ENCODE measurements around the gene MAG. TPM values are rescaled to one million over a fixed set of nuclear protein-coding genes. Genes with fewer than 3 reads are reported as not detected.
A peak's percentile ranks its signal among the peaks of the same experiment; 100 is the strongest.

MAG gene
- total and polyA plus RNA-seq, 2 of the 13 experiments (the other 11 are each of a cell fraction or from before 2014, with no cell fraction given), result 0.20 to 1.3 TPM

DNA sequence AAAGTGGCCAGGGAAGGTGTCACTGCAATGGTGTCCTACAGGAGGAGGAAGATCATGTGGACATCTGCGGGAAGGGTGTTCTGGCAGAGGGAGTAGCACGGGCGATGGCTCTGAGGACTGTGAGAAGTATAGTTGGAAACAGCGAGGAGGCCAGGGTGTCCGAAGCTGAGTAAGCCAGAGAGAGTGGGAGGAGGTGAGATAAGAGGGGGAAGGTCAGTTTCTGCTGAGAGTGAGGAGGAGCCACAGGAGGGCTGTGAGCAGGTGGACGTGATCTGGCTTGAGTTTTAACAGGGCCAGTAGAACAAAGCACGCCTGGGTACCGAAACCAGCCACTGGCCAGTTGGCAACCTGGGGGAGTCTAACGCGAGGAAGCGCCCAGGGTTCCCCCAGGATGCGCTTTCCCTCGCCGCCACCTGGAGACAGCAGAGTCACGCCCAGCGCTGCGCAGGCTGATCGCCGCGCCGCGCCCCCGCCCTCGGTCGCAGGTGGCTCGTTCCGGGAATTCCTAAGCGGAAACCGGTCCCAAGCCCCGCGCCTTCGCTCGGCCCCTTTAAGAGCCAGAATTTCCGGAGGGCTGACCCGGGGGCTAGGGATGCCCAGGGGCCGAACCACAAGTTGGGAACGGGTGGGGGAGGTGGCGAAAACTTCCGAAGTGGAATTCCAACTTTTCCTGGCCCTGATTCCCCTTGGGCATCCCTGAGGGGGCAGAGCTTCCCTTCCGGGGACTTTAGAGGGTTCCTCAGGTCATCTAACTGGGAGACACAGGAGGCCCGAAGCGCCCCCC lies 44.2 kb upstream of the MAG start (continued):
- TF ChIP-seq, protein P1, sequence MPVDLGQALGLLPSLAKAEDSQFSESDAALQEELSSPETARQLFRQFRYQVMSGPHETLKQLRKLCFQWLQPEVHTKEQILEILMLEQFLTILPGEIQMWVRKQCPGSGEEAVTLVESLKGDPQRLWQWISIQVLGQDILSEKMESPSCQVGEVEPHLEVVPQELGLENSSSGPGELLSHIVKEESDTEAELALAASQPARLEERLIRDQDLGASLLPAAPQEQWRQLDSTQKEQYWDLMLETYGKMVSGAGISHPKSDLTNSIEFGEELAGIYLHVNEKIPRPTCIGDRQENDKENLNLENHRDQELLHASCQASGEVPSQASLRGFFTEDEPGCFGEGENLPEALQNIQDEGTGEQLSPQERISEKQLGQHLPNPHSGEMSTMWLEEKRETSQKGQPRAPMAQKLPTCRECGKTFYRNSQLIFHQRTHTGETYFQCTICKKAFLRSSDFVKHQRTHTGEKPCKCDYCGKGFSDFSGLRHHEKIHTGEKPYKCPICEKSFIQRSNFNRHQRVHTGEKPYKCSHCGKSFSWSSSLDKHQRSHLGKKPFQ (CRISPR knock-in tag; IDR thresholded peaks at IDR 0.05; ENCODE audit: insufficient replicate concordance), result peak; percentile 49
- 0 out of 2 replicates have a peak, but pooled peaks have one; percentile 4 for TF ChIP-seq RELA (CRISPR knock-in tag; IDR thresholded peaks at IDR 0.05)
- TF ChIP-seq CCDC6 (CRISPR knock-in tag; IDR thresholded peaks at IDR 0.05), result peak; percentile 67; the same call in 1 of the 2 replicates
- 0 out of 2 replicates have a peak, but pooled peaks have one; percentile 2 for TF ChIP-seq ZFX (CRISPR knock-in tag; IDR thresholded peaks at IDR 0.05; ENCODE audit: low read depth)
- peak; percentile 63; the same call in 1 of the 2 replicates for TF ChIP-seq ZFP90 (CRISPR knock-in tag; IDR thresholded peaks at IDR 0.05; ENCODE audit: borderline replicate concordance)
- 0 out of 2 replicates have a peak, but pooled peaks have one; percentile 60 for TF ChIP-seq DNMT3B (CRISPR knock-in tag; conservative IDR thresholded peaks at IDR 0.05)
- TF ChIP-seq, protein P2, sequence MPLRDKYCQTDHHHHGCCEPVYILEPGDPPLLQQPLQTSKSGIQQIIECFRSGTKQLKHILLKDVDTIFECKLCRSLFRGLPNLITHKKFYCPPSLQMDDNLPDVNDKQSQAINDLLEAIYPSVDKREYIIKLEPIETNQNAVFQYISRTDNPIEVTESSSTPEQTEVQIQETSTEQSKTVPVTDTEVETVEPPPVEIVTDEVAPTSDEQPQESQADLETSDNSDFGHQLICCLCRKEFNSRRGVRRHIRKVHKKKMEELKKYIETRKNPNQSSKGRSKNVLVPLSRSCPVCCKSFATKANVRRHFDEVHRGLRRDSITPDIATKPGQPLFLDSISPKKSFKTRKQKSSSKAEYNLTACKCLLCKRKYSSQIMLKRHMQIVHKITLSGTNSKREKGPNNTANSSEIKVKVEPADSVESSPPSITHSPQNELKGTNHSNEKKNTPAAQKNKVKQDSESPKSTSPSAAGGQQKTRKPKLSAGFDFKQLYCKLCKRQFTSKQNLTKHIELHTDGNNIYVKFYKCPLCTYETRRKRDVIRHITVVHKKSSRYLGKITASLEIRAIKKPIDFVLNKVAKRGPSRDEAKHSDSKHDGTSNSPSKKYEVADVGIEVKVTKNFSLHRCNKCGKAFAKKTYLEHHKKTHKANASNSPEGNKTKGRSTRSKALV (CRISPR knock-in tag; IDR thresholded peaks at IDR 0.05), result peak; percentile 52; the same call in 1 of the 2 replicates
- no peak for TF ChIP-seq ZNF451 (CRISPR knock-in tag; IDR thresholded peaks at IDR 0.05)
- TF ChIP-seq, protein P3, sequence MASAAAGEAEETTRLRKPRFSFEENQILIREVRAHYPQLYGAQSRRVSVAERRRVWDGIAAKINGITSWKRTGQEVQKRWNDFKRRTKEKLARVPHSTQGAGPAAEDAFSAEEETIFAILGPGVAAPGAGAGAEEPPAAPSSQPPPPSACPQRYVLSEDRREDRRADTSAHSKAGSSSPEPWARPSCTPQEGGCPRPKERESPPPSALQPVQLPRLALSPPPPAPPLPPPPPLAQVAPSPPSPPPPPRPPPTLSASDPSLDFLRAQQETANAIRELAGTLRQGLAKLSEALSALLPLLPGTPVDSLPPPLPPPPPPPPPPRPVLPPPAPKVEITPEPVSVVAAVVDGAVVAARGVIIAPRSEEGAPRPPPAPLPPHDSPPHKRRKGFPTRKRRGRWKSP (CRISPR knock-in tag; IDR thresholded peaks at IDR 0.05), result peak; percentile 81
- TF ChIP-seq, protein P4, sequence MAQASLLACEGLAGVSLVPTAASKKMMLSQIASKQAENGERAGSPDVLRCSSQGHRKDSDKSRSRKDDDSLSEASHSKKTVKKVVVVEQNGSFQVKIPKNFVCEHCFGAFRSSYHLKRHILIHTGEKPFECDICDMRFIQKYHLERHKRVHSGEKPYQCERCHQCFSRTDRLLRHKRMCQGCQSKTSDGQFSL (CRISPR knock-in tag; IDR thresholded peaks at IDR 0.05), result 0 out of 2 replicates have a peak, but pooled peaks have one; percentile 64
- TF ChIP-seq AKAP8 (CRISPR knock-in tag; IDR thresholded peaks at IDR 0.05), result no peak
- no peak for TF ChIP-seq SIX4 (CRISPR knock-in tag; IDR thresholded peaks at IDR 0.05)
- TF ChIP-seq NR1H2 (CRISPR knock-in tag; IDR thresholded peaks at IDR 0.05; ENCODE audit: borderline replicate concordance, low read depth), result no peak
- TF ChIP-seq, protein P5, sequence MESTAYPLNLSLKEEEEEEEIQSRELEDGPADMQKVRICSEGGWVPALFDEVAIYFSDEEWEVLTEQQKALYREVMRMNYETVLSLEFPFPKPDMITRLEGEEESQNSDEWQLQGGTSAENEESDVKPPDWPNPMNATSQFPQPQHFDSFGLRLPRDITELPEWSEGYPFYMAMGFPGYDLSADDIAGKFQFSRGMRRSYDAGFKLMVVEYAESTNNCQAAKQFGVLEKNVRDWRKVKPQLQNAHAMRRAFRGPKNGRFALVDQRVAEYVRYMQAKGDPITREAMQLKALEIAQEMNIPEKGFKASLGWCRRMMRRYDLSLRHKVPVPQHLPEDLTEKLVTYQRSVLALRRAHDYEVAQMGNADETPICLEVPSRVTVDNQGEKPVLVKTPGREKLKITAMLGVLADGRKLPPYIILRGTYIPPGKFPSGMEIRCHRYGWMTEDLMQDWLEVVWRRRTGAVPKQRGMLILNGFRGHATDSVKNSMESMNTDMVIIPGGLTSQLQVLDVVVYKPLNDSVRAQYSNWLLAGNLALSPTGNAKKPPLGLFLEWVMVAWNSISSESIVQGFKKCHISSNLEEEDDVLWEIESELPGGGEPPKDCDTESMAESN (CRISPR knock-in tag; conservative IDR thresholded peaks at IDR 0.05), result no peak
- TF ChIP-seq FOXO1 (CRISPR knock-in tag; IDR thresholded peaks at IDR 0.05), result 0 out of 2 replicates have a peak, but pooled peaks have one; percentile 4
- TF ChIP-seq ZNF263 (CRISPR knock-in tag; IDR thresholded peaks at IDR 0.05), result no peak
- TF ChIP-seq HIVEP1 (CRISPR knock-in tag; IDR thresholded peaks at IDR 0.05), result peak; percentile 88
- TF ChIP-seq ZMYM4 (CRISPR knock-in tag; IDR thresholded peaks at IDR 0.05), result peak; percentile 26; the same call in 1 of the 2 replicates
- peak; percentile 32; the same call in 1 of the 2 replicates for TF ChIP-seq SOX5 (CRISPR knock-in tag; IDR thresholded peaks at IDR 0.05; ENCODE audit: borderline replicate concordance)
- TF ChIP-seq SRSF4 (IDR thresholded peaks at IDR 0.05; ENCODE audit: low read depth, low read length, poor library complexity, severe bottlenecking), result no peak
- no peak for TF ChIP-seq SATB2 (CRISPR knock-in tag; IDR thresholded peaks at IDR 0.05)
- TF ChIP-seq RBM39 (IDR thresholded peaks at IDR 0.05; ENCODE audit: low read depth, low read length, poor library complexity, severe bottlenecking), result peak; percentile 31
